Stimulated activated naive CD4-positive, alpha-beta T cell treated with Interleukin-2 at 50 U/mL for 16 hours (primary cell): ENCODE measurements around the gene CACNB3.

Source experiments
- DNase-seq: peaks from one replicate; lab custom pipeline; 2025; lab: John Stamatoyannopoulos, UW

CACNB3 gene

DNA sequence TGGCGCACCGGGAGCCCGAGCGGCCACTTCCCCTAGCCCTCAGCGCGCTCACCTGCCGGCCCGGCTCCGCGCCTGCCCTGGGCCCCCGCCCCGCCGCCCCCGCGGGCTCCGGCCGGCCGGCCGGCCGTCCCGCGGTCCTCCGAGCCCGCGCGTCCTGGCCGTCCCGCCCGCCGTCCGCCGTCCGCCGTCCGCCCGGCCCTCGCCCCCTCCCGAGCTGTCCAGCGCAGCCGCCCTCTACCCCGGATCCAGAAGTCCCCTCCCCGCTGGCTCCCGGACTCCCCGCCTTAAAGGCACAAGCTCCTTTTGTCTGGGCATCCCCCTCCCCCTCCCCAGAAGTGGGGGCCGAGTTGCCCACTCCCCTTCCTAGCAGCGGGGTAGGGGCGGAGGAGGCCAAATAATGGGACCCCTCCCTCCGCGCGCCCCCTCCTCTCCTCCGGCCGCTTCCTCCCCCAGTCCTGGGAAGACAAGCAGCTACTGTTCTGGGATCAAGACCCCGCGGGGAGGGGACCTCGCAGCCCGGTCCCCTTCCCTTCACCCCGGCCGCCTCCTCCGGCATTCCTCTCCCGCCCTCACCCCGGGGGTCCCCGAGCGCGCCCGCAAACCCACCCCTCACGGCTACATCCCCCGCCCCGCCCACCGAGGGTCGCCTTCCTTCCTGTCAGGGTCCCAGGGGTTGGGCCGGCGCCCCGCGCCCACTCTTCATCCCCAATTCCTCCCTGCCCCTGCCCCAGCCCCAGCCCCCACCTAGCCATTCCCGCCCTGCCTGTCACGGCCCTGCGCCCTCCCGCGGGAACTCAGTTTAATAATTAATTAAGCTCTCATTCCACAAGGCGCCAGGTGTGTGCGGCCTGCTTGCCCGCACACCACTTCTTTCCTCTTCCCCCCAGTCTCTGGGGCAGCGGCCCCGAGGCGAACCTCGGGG, 29.2 kb upstream of the CACNB3 start, which contains the start of gene ADCY6:
TSS of gene ADCY6 (minus strand) at position 236 of the 922 bp plus-strand sequence. CDS start 5,655 bp downstream, outside the sequence.
- DNase-seq = no peak

DNA sequence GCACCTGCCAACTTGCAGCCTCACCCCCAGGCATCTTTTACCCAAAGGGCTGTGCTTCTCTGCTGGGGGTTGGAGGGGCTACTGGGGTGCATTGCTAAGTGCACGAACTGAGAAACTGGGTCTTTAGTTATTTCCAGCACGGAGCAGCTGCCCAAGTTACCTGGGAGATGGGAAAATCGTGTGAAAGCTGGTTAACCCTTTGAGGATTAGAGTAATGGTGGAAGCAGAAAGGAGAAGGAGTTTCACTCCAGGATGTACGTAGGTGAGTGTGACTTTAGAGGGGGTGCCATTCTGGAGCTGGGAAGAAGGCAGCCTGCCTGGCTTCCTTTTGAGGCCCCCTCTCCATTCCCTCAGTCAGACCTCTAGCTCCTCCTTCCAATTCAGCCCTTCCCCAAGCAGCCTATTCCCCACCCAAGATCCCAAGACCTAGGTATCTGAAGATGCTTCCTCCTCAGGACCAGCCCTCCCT, 28.4 kb upstream of the CACNB3 start:
- DNase-seq = no peak

DNA sequence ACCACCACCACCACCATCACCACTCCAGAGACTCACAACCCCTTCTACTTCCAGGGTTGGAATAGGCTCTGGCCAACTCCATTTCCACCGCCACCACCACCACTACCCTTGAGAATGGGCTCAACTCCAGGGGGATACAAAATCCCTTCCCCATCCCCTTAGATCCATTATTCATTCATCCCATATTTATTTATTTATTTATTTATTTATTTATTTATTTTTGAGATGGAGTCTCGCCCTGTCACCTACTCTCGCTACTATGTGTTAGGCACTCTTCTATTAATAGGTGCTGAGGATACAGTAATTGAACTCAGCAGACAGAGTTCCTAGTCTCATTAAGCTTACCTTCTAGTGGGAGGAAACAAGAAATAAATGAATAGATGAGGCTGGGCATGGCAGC, 24.6 kb upstream of the CACNB3 start:
- no peak for DNase-seq

DNA sequence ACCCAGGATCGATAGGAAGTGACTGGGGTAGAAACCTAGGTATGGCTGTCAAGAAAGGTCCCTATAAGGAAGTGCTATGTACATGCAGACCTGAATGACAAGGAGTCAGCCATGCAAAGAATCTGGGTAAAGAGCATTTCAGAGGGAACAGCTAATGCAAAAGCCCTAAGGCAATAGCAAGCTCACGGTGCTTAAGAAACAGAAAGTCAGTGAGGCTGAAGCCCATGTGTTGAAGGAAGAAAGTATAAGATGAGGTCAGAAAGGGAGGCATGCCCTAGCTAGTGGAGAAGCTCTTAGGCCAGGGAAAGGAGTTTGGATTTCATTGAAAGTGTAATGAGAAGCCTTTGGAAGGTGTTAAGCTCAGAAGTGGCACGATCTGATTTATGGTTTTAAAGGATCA, 23.4 kb upstream of the CACNB3 start:
- DNase-seq = no peak

DNA sequence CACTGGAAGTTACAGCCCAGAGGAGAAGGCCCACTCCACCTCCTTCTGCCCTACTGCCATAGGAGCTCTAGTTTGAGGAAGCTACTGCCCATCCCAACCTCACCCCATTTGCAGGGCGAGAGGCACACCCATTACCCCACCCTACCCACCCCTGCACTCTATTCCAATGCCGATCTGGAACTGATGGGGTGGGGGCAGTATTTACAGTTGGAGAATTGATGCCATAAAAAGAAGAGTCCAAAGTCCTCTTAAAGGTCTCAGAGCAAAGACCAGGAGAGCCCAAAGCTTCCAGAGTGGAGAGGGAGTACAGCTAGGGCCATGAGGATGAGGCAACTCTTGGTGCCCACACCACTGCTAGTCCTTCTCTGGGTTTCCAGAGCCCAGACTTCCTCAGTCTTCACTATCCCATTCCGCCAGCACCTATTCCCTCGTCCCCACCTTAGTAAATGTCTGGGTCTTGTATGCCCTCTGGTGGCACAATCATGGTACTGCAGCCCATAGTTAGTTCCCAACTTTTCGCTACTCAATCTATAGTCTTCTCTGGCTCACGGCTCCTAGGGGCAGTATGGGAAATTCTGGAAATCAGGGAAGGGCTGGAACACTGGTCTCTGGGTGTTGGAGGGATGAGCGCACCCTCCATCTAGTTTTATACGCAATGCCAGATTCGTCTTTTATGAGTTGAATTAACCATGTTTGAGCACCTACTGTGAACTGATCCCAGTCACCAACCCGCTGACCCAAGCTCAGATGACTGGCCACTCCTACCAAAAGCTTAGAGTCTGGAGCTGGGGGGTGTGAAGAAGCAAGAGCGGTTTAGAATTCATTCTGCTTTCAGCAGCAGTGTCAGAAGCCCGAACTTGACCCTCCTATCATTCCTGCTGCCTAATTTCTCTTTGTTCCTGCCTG, 22.5 kb upstream of the CACNB3 start:
- DNase-seq = peak; percentile 37

DNA sequence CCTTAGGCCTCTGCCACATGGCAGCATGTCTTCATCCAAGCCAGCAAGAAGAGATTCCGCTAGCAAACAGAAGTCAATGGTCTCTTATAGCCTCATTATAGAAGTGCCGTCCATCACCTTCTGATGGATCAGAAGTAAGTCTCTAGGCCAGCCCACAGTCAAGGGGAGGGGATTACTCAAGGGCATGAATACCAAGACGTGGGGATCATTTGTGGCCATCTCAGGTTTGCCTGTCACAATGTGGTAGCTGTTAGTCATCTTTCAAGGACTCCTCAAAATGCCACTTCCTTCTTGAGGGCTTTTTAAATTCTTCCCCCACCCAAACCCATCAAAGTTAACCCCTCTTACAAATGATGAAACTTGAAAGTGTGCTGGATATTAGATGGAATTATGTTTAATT, 21.3 kb upstream of the CACNB3 start:
- no peak for DNase-seq

DNA sequence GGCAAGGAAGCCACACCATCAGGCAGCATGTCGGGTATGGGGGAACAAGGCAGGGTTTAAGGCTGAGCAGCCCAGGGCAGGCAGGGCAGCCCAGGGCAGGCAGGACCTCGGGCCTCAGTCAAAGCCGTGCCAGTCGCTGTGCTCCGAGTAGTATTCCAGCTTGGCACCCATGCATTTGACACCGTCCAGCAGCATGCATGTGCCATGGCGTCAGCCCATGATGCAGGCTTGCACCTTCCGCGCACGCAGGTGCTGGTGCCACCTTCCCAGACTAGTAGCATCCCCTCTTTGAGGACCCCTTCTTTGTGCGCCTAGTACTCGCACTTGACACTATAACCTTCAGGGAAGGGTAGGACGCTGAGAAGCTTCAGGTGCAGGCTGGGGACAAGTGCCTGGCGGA, 17.8 kb upstream of the CACNB3 start:
- DNase-seq = no peak

DNA sequence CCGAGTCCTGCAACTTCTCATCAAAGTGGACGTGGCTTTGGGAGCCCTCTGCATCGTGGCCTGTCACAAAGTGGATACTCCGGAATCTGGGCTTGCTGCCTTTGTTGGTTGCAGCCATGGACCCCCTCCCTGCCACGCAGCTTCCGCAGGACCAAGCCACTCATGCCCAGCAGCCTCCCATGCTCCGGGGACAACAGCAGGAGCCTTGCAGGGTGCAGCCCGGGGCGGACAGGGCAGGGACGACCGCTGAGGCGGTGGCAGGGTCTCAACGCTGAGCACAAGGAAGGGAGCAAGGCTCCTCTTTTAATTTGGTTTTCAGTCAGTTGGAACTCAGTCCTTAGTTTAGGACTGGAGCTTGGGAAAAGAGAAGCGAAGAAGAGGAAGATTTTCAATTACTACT, 17.3 kb upstream of the CACNB3 start:
- no peak for DNase-seq

DNA sequence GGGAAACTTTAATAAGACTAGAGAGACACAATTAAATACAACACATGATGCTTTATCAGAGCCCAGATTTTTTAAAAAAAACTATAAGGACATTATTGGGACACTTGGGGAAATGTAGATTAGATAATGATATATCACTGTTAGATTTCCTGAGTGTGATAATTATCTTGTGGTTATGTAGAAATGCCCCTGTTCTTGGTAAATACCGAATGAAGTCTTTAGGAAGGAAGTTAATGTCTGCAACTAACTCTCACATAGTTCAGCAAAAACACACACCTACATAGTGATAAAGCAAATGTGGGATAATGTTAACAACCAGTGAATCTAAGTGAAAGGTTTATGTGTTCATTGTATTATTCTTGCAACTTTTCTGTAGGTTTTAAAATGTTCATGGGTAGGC, 14.6 kb upstream of the CACNB3 start:
- DNase-seq = no peak

DNA sequence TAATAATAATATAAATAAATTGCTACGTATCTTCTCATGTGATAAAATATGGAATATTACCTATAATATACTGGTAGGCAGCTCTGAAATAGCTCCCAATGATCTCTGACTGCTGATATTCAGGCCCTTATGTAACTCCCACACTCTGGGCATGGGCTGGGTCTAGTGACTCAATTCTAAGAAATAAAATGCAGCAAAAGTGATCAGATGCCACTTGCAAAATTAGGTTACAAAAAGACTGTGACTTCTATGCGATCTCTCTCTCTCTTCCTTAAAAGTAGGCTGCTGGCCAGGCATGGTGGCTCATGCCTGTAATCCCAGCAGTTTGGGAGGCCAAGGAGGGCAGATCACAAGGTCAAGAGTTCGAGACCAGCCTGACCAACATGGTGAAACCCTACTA, 10.3 kb upstream of the CACNB3 start:
- DNase-seq = no peak

DNA sequence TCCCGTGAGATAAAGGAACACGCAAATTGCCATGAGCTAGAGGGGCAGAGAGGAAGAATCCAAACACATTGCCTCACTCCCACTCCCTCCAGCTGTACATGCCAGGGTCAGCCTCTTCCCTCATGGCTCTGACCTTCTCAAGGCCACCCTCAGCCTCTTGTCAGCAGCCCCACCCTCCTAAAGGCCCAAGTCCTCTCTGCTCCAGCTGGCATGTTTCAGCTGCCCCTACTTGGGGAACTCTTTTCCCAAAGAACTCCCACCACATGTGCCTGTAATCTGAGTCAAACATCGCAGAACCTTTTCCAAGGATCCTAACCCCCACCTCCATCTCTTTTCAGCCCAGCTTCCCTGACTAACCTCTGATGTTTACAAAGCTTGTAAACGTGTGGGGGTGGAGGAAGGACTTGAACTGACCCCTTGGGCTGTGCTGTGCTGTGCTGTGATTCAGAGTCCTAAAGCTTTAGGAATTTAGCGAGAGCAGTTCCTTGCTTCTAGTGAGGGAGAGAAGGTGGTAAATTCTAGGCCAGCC, 7.3 kb upstream of the CACNB3 start:
- no peak for DNase-seq

DNA sequence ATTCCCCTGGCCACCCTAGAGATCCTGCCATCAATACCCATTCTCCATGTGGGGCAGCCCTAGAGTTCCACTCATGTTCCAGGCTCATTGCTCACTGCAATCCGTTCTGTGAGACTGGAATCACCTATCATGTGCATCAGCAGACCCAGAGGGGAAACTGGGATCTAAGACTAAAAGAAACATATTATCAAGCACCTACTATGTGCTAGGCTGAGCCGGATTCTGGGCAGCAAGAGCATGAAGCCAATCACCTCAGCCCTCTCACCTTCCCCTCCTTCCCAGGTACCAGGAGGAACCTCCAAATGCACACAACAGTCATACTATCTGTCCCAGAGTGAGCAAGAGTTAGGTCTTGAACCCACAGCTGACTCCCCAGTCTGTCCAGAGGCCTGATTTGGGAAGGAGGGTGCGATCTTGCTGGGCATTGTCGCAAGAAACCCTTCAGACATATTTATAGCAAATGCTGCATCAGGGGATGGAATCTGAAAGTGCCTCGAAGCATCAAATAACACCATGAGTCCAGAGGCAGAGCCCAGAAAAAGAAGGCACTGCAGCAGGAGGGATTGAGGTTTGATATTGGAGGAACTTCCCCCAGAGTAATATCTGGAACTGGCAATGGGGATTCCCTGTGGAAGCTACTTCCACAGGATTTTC, 6.7 kb upstream of the CACNB3 start:
- DNase-seq = no peak

DNA sequence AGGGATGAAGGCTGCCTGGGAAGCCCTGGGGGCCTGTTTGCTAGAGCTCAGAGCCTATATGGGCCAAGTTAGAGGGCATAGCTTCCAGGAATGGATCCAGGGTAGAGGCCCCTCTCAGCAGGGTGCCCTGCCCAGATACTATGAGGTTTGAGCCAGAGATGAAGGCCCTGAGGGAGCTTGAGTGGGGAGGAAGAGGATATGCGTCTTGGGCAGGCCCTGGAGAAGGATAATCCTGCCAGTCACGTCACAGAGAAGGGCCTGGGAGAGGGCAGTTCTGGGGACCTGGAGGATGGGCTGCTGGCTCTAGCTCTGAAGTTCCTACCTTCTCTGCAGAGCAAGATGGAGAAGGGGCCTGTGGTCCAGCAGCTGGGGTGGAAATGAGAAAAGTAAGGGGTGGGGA, 5.9 kb upstream of the CACNB3 start:
- no peak for DNase-seq

DNA sequence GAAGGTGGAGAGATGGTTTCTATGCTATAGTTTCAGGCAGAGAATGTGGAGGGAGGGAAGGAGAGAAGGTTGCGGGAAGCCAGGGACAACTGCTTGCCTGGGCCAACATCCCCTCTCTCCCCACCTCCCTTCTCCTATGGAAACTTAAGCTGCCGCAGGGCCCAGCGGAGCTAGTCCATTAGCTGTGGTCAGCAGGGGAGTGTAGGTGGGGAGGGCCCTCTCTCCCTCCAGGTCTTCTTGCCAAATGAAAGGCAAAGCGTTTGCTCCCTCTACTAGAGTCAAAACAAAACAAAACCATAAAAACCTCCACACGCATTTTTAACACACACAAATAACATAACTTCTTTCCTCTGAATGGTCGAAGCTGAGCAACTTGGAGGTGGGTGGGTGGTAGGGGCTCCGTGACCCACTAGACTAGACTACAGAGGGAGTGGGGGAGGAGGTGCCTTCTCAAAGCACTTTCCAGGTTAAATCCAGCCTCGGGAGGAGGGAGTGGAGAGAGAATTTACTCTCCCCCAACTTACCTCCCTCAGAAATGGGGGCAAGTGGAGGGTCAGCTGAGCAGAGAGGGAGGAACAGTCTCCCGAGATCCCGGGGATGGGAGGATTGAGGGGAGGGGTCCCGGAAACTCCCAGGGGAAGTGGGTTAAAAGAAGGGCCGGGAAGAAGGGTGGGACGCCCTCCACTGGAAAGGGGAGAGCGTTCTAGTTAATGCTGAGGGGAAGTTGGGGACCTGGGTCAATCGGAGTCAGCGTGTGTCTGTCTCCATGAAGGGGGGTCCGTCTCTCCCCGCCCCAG, 4.6 kb upstream of the CACNB3 start:
- no peak for DNase-seq

DNA sequence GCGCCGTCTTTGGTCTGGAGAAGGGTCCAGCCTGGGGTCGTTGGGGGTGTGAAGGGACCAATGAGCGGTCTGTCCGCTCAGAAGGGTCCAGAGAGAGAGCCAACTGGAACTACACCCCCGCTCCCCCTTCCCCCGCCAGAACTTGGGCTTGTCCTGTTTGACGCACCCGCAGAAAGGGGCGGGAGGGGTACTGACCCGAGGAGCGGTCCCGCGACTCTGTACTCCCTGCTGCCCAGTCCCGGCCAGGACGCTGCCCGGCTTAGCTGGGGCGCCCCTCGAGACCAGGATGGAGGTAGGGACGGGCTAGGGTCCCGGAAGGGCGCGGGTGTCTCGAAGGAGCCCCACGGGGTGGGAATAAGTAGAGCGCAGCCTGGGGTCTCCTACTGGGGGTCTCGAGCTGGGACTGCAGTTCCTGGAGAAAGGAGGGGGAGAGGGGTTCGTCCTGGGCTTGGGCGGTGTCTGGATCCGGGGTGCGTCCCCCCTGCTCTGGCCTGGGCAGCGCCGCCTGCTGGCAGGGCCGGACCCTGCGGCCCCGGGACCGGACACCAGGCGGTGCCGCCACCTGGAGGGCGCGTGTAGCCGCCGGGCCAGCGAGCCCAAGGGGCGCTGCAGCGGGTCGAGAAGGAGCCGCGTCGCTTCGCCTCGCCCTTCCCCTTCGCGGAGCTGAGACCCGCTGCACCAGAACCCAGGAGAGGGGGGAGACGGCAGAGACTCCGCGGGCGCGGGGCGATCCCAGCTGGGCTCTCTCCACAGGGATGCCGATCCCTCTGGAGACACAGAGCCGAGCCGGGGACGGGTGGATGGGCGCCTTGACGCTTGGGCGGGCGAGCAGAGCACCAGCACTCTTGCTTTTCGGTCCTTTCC, 3.8 kb upstream of the CACNB3 start:
- peak; percentile 65 for DNase-seq

DNA sequence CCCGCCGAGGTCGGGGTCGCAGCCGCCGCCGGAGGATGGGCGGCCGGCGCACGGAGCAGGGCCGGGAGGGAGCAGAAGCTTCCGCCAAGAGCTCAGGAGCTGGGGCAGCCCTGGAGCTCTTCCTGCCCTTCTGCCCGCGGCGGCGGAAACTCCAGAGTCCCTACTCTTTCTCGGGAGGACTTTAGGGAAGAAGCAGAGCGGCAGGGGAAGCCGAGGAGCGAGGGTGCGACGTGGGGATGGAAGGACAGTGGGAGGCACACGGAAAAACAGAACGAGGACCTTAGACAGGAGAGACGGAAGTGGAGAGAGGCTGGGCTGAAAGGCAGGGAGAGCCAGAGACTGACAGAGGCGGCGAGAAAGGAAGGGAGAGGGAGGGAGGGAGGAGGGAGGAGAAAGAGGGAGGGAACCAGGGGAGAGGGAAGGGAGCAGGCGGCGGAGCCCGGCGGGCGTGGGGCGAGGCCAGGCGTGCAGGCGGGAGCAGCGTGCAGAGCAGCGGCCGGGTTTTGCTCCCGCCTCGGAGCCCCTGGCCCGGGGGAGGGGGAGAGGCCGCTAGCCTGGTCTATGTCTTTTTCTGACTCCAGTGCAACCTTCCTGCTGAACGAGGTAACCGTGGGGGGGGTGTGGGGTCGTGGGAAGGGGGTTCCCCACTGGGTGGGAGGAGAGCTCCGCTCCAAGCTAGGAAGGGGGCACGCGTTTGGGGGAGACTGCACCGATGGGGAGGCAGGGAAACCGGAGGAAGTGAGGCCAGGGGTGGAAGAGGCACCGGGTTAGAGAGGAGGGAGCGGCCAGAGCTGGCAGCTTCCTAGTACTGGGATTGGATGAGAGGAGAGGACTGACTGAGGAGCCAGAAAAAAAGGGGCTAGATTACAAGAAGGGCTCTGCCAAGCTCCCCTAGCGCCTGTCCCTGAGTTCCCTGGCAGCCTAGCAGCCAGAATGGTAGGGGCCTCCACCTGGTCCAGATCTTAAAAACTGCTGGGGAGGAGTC, 2.9 kb upstream of the CACNB3 start:
- DNase-seq = no peak

DNA sequence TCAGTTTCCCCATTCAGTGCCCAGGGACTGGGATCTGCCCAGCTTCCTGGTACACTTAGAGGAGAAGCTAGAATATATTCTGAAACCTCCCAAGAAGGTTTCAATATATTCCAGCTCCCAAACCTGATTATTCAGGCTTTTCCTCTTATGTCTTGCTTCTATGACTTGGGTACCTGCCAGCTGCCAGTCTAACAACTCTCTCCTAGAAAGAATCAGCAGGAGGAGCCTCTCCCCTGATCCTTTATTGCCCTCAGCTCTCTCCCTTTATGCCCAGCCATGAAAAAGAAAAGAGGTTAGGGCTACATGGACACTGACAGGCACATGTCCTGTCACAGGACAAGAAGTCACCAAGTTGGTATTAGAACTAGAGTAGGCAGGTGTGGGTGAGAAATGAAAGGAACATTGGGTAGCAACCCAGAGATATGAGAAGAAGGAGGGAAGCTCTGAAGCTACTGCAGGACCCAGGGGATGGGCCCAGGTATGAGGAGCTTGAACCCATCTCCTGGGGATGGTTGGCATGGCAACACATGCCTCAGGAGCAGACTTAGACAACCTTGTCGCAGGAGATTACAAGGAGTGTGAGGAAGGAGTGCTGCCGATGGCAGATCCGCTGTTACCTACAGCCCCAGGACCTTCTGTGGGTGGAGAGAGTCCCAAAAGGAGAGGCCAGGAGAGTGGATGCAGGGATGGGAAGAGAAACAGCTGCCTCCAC, 2.0 kb upstream of the CACNB3 start:
- DNase-seq = no peak
